Fibroblast of skin of right quadriceps (primary cell): ENCODE data around the gene FOCAD.
"Not testable (repeated sequence)": the region's sequence is repeated elsewhere in the genome, so short reads cannot be mapped to it uniquely, and the experiment has no call there.

ENCODE experiments used
- DNase-seq: peaks from one replicate; pipeline ENCODE4 v3.0.0-alpha.2; 2013

The FOCAD gene, protein sequence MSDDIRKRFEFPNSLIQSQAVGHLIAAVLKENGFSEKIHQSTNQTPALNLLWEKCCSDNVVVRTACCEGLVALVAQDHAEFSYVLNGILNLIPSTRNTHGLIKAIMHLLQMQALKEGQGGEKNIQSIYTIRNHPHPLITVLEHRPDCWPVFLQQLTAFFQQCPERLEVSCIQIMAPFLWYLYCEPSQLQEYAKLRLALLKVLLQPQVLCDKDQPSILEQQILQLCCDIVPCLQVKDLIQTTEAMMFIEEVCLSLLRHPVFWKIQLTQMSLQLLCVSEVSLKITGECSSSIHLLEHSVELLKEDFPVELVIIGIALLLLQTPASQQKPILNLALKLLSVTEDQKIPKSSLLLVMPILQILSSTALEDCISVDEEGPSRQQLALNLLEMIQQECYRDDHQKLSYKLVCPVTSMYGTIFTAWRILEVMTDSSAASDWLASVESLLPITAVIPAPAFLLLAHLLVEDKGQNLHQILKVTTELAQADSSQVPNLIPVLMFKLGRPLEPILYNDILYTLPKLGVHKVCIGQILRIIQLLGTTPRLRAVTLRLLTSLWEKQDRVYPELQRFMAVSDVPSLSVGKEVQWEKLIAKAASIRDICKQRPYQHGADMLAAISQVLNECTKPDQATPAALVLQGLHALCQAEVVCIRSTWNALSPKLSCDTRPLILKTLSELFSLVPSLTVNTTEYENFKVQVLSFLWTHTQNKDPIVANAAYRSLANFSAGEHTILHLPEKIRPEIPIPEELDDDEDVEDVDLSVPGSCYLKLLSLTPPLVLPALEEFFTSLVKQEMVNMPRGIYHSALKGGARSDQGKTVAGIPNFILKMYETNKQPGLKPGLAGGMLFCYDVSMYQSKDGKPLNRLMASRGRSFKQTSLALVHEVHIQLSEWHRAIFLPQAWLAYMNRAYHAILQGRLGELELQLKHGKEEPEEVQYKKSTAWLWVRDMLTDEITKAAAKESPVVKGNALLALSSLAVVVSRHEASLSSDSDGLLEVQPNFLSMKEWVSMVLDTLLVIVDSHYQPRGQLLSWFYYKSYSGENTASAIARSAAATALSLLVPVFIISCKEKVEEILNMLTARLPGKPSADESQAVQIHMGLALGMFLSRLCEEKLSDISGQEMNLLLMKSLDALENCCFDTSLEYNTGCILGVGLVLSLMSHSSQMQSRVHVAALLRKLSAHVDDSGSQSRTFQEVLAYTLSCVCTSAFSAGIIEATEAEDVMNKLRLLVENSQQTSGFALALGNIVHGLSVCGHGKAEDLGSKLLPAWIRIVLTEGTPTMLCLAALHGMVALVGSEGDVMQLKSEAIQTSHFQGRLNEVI (N-terminal part only)

DNA sequence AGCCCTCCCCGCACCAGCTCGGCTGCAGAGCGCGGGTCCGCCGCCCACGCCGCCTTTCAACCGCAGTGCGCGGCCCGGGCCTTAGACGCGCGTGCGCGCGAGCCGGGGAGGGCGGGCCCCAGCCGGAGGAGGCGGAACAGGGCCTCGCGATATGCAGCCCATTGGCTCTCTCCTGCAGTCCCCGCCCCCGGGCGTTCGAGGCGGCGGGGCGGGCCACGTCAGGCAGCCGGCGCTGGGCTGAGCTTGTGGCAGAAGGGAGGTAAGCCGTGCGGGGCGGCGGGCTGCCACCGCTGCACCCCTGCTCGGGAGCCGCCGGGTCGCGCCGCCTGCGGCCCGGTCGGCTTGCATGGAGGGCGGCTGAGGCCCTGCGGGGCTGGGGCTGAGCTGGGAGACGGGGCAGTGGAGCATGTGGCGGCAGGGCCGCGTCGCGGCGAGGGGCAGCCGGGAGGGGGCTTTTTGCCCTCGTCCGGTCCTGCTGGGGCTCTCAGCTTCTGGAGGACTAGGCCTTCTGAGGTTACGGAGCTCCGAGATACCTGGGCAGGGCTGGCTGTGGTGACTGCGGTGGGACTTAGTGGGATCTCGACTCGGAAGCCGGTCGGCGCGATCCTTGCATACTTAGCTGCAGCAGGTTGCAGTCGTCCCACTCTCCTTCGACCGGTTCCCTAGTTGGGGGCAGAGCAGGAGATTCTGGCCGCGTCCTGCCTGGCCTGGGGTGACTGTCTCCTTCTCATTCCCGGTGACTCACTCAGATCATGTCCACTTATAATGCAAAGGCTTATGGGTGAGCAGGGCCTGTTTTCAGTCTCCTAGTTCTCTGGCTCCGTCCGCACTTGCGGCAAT lies at the start of gene FOCAD:
Gene FOCAD, plus strand, starts transcription at position 225 of the 840 bp plus-strand sequence. CDS start 31,095 bp downstream, outside the sequence.
- DNase-seq: peak; percentile 94

DNA sequence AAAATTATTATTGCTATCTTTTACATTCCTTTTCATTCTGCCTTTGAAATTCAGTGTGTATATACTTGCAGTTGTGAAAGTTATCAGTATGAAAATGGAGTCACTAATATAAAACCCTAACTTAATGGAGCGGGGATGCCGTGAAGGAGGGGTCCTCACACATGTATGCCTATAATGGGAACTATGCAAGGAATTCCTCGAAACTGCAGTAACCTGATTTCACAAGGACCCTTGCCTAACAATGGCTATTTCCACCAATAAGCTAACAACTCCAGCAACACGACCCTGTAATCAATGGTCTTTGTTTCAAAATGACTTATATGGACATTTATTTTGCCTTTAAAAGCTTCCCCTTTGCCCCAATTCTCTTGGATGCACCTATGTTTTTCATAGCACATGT lies 49.2 kb upstream of the FOCAD start:
- DNase-seq: no peak

- no peak for DNase-seq
These were observed 47.1 kb upstream of the FOCAD start for GRCh38 chr9:20636888-20637440.

DNA sequence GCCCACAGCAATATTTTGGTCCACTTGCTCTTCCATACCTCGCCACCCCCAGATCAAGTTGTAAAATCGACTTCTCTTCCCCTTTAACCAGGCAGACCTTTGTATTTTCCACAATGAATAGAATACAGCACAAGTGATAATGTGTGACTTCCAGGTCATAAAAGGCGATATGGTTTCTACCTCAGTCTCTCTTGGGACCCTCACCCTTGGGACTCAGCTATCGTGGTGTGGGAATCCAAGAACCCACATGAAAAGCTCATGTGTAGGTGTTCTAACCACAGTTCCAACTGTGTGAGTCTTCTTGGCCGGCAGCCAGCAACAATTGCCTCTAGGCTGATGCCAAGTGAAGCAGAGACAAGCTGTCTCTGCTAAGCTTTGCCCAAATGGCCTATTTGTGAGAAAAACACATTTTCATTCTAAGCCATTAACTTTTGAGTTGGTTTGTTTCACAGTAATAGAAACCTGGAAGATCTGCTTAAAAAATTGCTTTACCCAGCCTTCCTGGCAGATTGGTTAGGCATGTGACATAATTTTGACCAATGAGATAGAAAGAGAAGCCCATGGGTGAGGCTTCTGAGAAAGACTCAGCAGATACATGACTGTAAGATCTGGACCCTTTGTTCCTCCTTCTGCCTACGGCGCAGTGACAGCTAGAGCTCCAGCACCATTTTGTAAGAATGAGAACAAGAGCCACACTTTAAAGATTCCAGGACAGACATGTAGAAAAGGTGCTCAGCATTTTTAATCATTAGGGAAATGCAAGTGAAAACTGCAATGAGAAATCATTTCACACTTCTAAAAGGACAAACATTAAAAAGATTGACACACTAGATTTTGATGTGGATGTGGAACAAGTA lies 43.5 kb upstream of the FOCAD start:
- peak; percentile 28 for DNase-seq

DNA sequence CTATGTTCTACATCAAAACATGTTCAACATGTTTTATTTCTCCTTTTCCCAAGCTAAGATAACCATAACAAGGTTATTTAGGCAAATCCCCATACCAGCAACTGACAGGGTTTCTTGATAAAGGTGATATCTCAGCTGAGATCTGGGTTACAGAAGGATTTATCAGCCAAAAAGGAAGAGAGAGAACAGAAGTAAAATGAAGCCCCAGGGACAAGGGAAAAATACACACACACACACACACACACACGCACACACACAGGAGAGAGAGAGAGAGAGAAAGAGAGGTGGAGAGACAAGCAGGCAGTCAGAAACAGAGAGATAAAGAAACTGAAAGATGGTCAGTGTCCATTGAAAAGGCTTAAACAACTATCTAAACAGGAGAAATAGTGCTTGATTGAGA lies 42.0 kb upstream of the FOCAD start:
- DNase-seq: no peak

- DNase-seq: no peak
These were observed 40.4 kb upstream of the FOCAD start for GRCh38 chr9:20643660-20644059.

GRCh38 chr9:20646656-20647055 lies 37.4 kb upstream of the FOCAD start:
- no peak for DNase-seq

DNA sequence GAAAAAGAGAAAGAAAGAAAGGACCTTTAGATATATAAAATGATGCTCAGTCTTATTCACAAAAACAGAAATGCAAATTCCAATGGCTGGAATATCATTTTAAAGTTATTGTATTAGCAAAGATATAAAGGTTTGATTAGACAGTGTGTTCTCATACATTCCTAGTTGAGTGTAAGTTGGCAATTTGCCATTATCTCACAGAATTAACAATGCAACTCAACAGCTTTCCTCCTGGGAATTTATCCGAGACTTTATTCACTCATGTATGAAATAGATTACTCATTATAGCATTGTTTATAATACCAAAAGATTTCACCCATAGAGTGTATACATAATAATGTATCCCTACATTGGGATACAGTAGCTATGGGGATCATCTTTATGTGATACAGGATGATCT lies 34.7 kb upstream of the FOCAD start:
- peak; percentile 12 for DNase-seq

GRCh38 chr9:20650313-20650712 lies 33.7 kb upstream of the FOCAD start:
- DNase-seq: no peak

DNA sequence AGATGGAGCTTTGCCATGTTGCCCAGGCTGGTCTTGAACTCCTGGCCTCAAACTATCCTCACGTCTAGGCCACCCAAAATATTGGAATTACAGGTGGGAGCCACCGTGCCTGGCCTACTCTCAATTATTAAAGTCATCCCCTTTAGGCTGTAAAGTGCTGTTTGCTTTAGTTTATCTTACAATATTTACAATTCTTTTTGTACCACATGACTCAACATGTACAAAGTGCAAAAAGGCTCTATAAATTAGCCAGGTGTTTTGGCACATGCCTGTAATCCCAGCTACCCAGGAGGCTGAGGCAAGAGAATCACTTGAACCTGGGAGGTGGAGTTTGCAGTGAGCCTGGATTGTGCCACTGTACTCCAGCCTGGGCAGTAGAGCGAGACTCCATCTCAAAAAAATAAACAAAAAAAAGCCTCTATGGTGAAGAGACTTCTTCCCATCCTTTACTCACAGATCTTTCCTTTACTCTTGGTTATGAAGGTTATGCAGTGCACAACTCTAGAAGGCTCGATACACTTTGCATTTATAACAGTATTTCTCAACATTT lies 33.2 kb upstream of the FOCAD start:
- DNase-seq: no peak

- no peak for DNase-seq
These were observed 32.1 kb upstream of the FOCAD start for GRCh38 chr9:20651939-20652338.

DNA sequence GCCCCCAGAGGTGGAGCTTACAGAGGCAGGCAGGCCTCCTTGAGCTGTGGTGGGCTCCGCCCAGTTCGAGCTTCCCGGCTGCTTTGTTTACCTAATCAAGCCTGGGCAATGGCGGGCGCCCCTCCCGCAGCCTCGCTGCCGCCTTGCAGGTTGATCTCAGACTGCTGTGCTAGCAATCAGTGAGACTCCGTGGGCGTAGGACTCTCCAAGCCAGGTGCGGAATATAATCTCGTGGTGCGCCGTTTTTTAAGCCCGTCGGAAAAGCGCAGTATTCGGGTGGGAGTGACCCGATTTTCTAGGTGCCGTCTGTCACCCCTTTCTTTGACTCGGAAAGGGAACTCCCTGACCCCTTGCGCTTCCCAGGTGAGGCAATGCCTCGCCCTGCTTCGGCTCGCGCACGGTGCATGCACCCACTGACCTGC lies 25.8 kb upstream of the FOCAD start:
- DNase-seq: not testable (repeated sequence)

DNA sequence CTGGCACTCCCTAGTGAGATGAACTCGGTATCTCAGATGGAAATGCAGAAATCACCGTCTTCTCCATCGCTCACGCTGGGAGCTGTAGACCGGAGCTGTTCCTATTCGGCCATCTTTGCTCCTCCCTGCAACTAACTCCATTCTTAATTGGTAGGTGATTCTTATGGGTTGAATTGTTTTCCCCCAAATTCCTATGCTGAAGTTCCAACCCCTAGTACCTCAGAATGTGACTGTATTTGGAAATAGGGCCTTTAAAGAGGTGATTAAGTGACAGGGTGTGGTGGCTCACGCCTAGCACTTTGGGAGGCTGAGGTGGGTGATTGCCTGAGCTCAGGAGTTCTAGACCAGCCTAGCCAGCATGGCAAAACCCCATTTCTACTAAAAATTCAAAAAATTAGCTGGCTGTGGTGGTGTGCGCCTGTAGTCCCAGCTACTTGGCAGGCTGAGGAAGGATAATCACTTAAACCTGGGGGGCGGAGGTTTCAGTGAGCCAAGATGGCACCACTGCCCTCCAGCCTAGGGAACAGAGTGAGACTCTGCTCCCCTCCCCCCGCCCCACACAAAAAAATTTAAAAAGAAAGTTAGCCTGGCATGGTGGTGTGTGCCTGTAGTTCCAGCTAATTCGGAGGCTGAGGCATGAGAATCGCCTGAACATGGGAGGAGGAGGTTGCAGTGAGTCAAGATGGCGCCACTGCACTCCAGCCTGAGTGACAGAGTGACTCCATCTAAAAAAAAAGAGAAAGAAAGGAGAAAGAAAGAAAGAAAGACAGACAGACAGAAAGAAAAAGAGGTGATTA lies 25.2 kb upstream of the FOCAD start:
- DNase-seq: no peak

- no peak for DNase-seq
These were observed 24.5 kb upstream of the FOCAD start for GRCh38 chr9:20659474-20659967.

GRCh38 chr9:20662156-20662555 lies 21.9 kb upstream of the FOCAD start:
- no peak for DNase-seq

- no peak for DNase-seq
These were observed 20.9 kb upstream of the FOCAD start for GRCh38 chr9:20663133-20663532.

GRCh38 chr9:20664501-20664900 lies 19.6 kb upstream of the FOCAD start:
- DNase-seq: no peak

DNA sequence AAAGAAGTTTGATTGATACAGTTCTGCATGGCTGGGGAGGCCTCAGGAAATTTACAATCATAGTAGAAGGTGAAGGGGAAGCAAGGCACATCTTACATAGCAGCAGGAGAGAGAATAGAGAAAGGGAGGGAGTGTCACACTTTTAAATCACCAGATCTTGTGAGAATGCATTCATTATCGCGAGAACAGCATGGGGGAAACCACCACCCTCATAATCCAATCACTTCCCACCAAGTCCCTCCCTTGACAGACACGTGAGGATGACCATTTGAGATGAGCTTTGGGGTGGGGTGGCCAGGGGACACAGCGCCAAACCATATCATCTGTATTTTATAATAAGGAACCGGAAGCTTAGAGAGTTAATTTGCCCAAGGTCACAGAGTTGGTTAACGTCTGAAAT lies 13.7 kb upstream of the FOCAD start:
- no peak for DNase-seq

GRCh38 chr9:20671635-20672034 lies 12.4 kb upstream of the FOCAD start:
- DNase-seq: no peak
